ENCODE data around the gene TAS2R31. TPM values are rescaled to one million over a fixed set of nuclear protein-coding genes. Genes with fewer than 3 reads are reported as not detected.
A peak's percentile ranks its signal among the peaks of the same experiment; 100 is the strongest.

TAS2R31 gene
- total and polyA plus RNA-seq, 3 experiments from 2014 or later = 1.0 to 1.3 TPM; not detected in 1

- ChIA-PET POLR2A (no interaction called here), CTCF (no interaction called here)
- Histone ChIP-seq H3K27ac (ENCODE audit: low read depth, low read length) (no peak overlapping the region), H3K4me3 (ENCODE audit: low read length) (no peak overlapping the region), H3K36me3 (ENCODE audit: insufficient read depth, low read length) (no peaks in the 10 kb centered on the region), H3K9me3 (ENCODE audit: low read length) (no peaks in the 10 kb centered on the region), H3K27me3 (ENCODE audit: insufficient read depth, low read length, poor library complexity, severe bottlenecking) (no peaks in the 10 kb centered on the region), H3K4me1 (ENCODE audit: insufficient read depth, low read length) (no peaks in the 10 kb centered on the region)
- no peak for DNase-seq
- Mint-ChIP-seq H3K36me3 (peaks cover 15 to 34% (median 27%) of the 10 kb centered on the region in 3 donors), H3K27me3 (peaks cover 0 to 2% of the 10 kb centered on the region in 2 donors), H3K27ac (no peak overlapping the region), H3K9me3 (peaks cover 0 to 5% (median 0%) of the 10 kb centered on the region in 5 donors), H3K4me3 (no peak overlapping the region), H3K4me1 (peaks cover 0 to 1% (median 0%) of the 10 kb centered on the region in 3 donors)
Observed at GRCh38 chr12:10994307-10994706, 36.9 kb downstream of the TAS2R31 start.

- H3K9me3 Mint-ChIP-seq = peaks cover 0 to 5% (median 0%) of the 10 kb centered on the region in 5 donors
- no peak overlapping the region for H3K27ac ChIP-seq (ENCODE audit: low read depth, low read length)
Observed at GRCh38 chr12:10989107-10989506, 42.1 kb downstream of the TAS2R31 start.

GRCh38 chr12:10986812-10987211, 44.4 kb downstream of the TAS2R31 start, which contains the start of gene TAS2R50:
TAS2R50 (minus strand) TSS chr12:10986912; CDS start chr12:10986860, 52 bp downstream.
- Mint-ChIP-seq H3K36me3 (peaks cover 7 to 21% (median 8%) of the 10 kb centered on the region in 3 donors), H3K27ac (peak within 1 kb of the TSS in 1 of 8 donors; percentile 22), H3K27me3 (peaks cover 7 to 8% of the 10 kb centered on the region in 2 donors), H3K9me3 (peaks cover 0 to 5% (median 0%) of the 10 kb centered on the region in 5 donors), H3K4me3 (no peak within 1 kb of the TSS), H3K4me1 (peaks cover 22 to 28% (median 25%) of the 10 kb centered on the region in 3 donors)
- peaks cover 18% of the 10 kb centered on the region for H3K4me1 ChIP-seq (ENCODE audit: insufficient read depth, low read length)
- H3K36me3 ChIP-seq (ENCODE audit: insufficient read depth, low read length) = no peaks in the 10 kb centered on the region
- ChIA-PET POLR2A (no interaction called here), CTCF (no interaction called here)
- no peak within 1 kb of the TSS for H3K27ac ChIP-seq (ENCODE audit: low read depth, low read length)
- DNase-seq = no peak
- H3K27me3 ChIP-seq (ENCODE audit: insufficient read depth, low read length, poor library complexity, severe bottlenecking) = no peaks in the 10 kb centered on the region
- no peak within 1 kb of the TSS for H3K4me3 ChIP-seq (ENCODE audit: low read length)
- no peaks in the 10 kb centered on the region for H3K9me3 ChIP-seq (ENCODE audit: low read length)

More at GRCh38 chr12:10989107-10989506, 42.1 kb downstream of the TAS2R31 start:
- Mint-ChIP-seq H3K36me3 (peaks cover 9 to 24% (median 12%) of the 10 kb centered on the region in 3 donors), H3K27me3 (peaks cover 7 to 8% of the 10 kb centered on the region in 2 donors), H3K4me1 (peaks cover 2 to 6% (median 4%) of the 10 kb centered on the region in 3 donors), H3K27ac (no peak overlapping the region), H3K4me3 (no peak overlapping the region)
- Histone ChIP-seq H3K27me3 (ENCODE audit: insufficient read depth, low read length, poor library complexity, severe bottlenecking) (no peaks in the 10 kb centered on the region), H3K9me3 (ENCODE audit: low read length) (no peaks in the 10 kb centered on the region), H3K36me3 (ENCODE audit: insufficient read depth, low read length) (no peaks in the 10 kb centered on the region), H3K4me3 (ENCODE audit: low read length) (no peak overlapping the region), H3K4me1 (ENCODE audit: insufficient read depth, low read length) (no peaks in the 10 kb centered on the region)
- POLR2A ChIA-PET = no interaction called here
- CTCF ChIA-PET = no interaction called here
- no peak for DNase-seq

GRCh38 chr12:10982244-10982643, 49.0 kb downstream of the TAS2R31 start:
- peak; percentile 1 to 86 (median 76) for DNase-seq
- Mint-ChIP-seq H3K36me3 (peaks cover 0 to 10% (median 6%) of the 10 kb centered on the region in 3 donors), H3K9me3 (no peaks in the 10 kb centered on the region), H3K4me1 (peaks cover 35 to 57% (median 38%) of the 10 kb centered on the region in 3 donors), H3K27ac (peak overlapping the region in 2 of 8 donors; percentile 12 to 21), H3K4me3 (peak overlapping the region; percentile 13 to 45 (median 37)), H3K27me3 (peaks cover 7 to 24% of the 10 kb centered on the region in 2 donors)
- Histone ChIP-seq H3K27ac (ENCODE audit: low read depth, low read length) (no peak overlapping the region), H3K27me3 (ENCODE audit: insufficient read depth, low read length, poor library complexity, severe bottlenecking) (peaks cover 4% of the 10 kb centered on the region), H3K36me3 (ENCODE audit: insufficient read depth, low read length) (no peaks in the 10 kb centered on the region), H3K4me1 (ENCODE audit: insufficient read depth, low read length) (peaks cover 22% of the 10 kb centered on the region), H3K9me3 (ENCODE audit: low read length) (no peaks in the 10 kb centered on the region), H3K4me3 (ENCODE audit: low read length) (no peak overlapping the region)
- ChIA-PET POLR2A (interaction anchor here (0.6 kb wide), 1 partner anchor 189 kb away, joined by 3 read pairs; the partner anchor contains the start of gene SMIM10L1), CTCF (interaction anchor here (1.0 kb wide), 1 partner anchor 504 kb away, joined by 4 read pairs; no protein-coding TSS in a partner anchor)

Other genes starting within 250 kb of the TAS2R31 start
- gene TAS2R7, start 228.8 kb downstream of the TAS2R31 start, total RNA-seq = not detected
- gene TAS2R7, start 228.8 kb downstream of the TAS2R31 start, polyA plus RNA-seq = not detected
- not detected for gene TAS2R8, start 224.1 kb downstream of the TAS2R31 start, total RNA-seq
- gene TAS2R8, start 224.1 kb downstream of the TAS2R31 start, polyA plus RNA-seq = not detected
- not detected for gene TAS2R9, start 221.2 kb downstream of the TAS2R31 start, total RNA-seq
- not detected for gene TAS2R9, start 221.2 kb downstream of the TAS2R31 start, polyA plus RNA-seq
- gene TAS2R10, start 205.0 kb downstream of the TAS2R31 start, total RNA-seq = under 1 TPM; 0.22 to 0.28 TPM
- not detected for gene TAS2R10, start 205.0 kb downstream of the TAS2R31 start, polyA plus RNA-seq
- under 1 TPM in 1 of 2 experiments, not detected in 1; 0.70 TPM for gene PRR4, start 181.9 kb downstream of the TAS2R31 start, total RNA-seq
- gene PRR4, start 181.9 kb downstream of the TAS2R31 start, polyA plus RNA-seq = 0.63 TPM
- gene PRH1, start 147.2 kb downstream of the TAS2R31 start, total RNA-seq = 1 to 10 TPM; 5.8 to 8.6 TPM
- gene PRH1, start 147.2 kb downstream of the TAS2R31 start, polyA plus RNA-seq = 7.3 TPM
- gene TAS2R13, start 121.8 kb downstream of the TAS2R31 start, total RNA-seq = under 1 TPM; 0.26 to 0.27 TPM
- not detected for gene TAS2R13, start 121.8 kb downstream of the TAS2R31 start, polyA plus RNA-seq
- not detected for gene PRH2, start 102.2 kb downstream of the TAS2R31 start, total RNA-seq
- gene PRH2, start 102.2 kb downstream of the TAS2R31 start, polyA plus RNA-seq = not detected
- under 1 TPM; 0.55 to 0.95 TPM for gene TAS2R14, start 92.1 kb downstream of the TAS2R31 start, total RNA-seq
- 1.0 TPM for gene TAS2R14, start 92.1 kb downstream of the TAS2R31 start, polyA plus RNA-seq
- gene TAS2R50, start 44.5 kb downstream of the TAS2R31 start, total RNA-seq = under 1 TPM; 0.22 to 0.47 TPM
- gene TAS2R50, start 44.5 kb downstream of the TAS2R31 start, polyA plus RNA-seq = not detected
- gene TAS2R20, start 33.1 kb downstream of the TAS2R31 start, total RNA-seq = under 1 TPM; 0.46 to 0.75 TPM
- gene TAS2R20, start 33.1 kb downstream of the TAS2R31 start, polyA plus RNA-seq = not detected
- under 1 TPM; 0.78 to 0.88 TPM for gene TAS2R19, start 8.8 kb downstream of the TAS2R31 start, total RNA-seq
- 0.52 TPM for gene TAS2R19, start 8.8 kb downstream of the TAS2R31 start, polyA plus RNA-seq
- under 1 TPM; 0.55 to 0.93 TPM for gene TAS2R46, start 30.9 kb upstream of the TAS2R31 start, total RNA-seq
- gene TAS2R46, start 30.9 kb upstream of the TAS2R31 start, polyA plus RNA-seq = not detected
- gene TAS2R43, start 60.9 kb upstream of the TAS2R31 start, total RNA-seq = under 1 TPM in 1 of 2 experiments, not detected in 1; 0.42 TPM
- gene TAS2R43, start 60.9 kb upstream of the TAS2R31 start, polyA plus RNA-seq = not detected
- 1 to 10 TPM in 1 of 2 experiments, under 1 TPM in 1; 0.94 to 1.3 TPM for gene TAS2R30, start 103.2 kb upstream of the TAS2R31 start, total RNA-seq
- not detected for gene TAS2R30, start 103.2 kb upstream of the TAS2R31 start, polyA plus RNA-seq
- 10 to 100 TPM; 12.0 to 12.8 TPM for gene SMIM10L1, start 139.8 kb upstream of the TAS2R31 start, total RNA-seq
- gene SMIM10L1, start 139.8 kb upstream of the TAS2R31 start, polyA plus RNA-seq = 8.4 TPM
- gene TAS2R42, start 155.5 kb upstream of the TAS2R31 start, total RNA-seq = not detected
- gene TAS2R42, start 155.5 kb upstream of the TAS2R31 start, polyA plus RNA-seq = not detected
- not detected for gene PRB3, start 238.3 kb upstream of the TAS2R31 start, total RNA-seq
- not detected for gene PRB3, start 238.3 kb upstream of the TAS2R31 start, polyA plus RNA-seq